Endothelial cell (in vitro differentiated cells): ENCODE results near the gene PIGQ. TPM values are rescaled to one million over a fixed set of nuclear protein-coding genes. Genes with fewer than 3 reads are reported as not detected.
A peak's percentile ranks its signal among the peaks of the same experiment; 100 is the strongest.

Experiments
- DNase-seq: peaks from one replicate; pipeline ENCODE4 v3.0.0; 2021; ENCODE audit warnings: low spot score
- H3K27ac Mint-ChIP-seq: one replicate; pipeline ENCODE4 v1.8.0; 2021; ENCODE audit warnings: mixed read lengths, inconsistent platforms; ENCODE audit not compliant: unreplicated experiment
- H3K27me3 Mint-ChIP-seq: one replicate; pipeline ENCODE4 v1.8.0; 2021; ENCODE audit warnings: mild to moderate bottlenecking, moderate library complexity, mixed read lengths, inconsistent platforms; ENCODE audit not compliant: unreplicated experiment
- H3K36me3 Mint-ChIP-seq: one replicate; pipeline ENCODE4 v1.8.0; 2021; ENCODE audit warnings: mild to moderate bottlenecking, low read depth, mixed read lengths, inconsistent platforms; ENCODE audit not compliant: unreplicated experiment
- H3K4me1 Mint-ChIP-seq: one replicate; pipeline ENCODE4 v1.8.0; 2021; ENCODE audit warnings: mild to moderate bottlenecking, mixed read lengths, inconsistent platforms; ENCODE audit not compliant: unreplicated experiment
- H3K4me3 Mint-ChIP-seq: one replicate; pipeline ENCODE4 v1.8.0; 2021; ENCODE audit warnings: mild to moderate bottlenecking, mixed read lengths, inconsistent platforms; ENCODE audit not compliant: unreplicated experiment
- H3K9me3 Mint-ChIP-seq: one replicate; pipeline ENCODE4 v1.8.0; 2021; ENCODE audit warnings: mixed read lengths, inconsistent platforms; ENCODE audit not compliant: unreplicated experiment
- CTCF ChIP-seq: fragments of 200-600 bp; sonication (generic); IDR thresholded peaks from one replicate; pipeline ENCODE4 v1.5.0; 2021; ENCODE audit warnings: antibody characterized with exemption; ENCODE audit not compliant: unreplicated experiment
- total RNA-seq: library from RNA; stranded (reverse); fragmentation: NEBNext Ultra II Directional; extraction: Animal tissue kit (Norgen Biotek cat#: 25700); gene quantifications from one replicate; pipeline ENCODE4 v1.2.1, GENCODE V29; 2021; ENCODE audit not compliant: unreplicated experiment

Gene PIGQ
- total RNA-seq, 1 donor from 2014 or later: 38.4 TPM

GRCh38 chr16:588889-589657, 19.3 kb downstream of the PIGQ start:
- Mint-ChIP-seq H3K27ac (peak overlapping the region; percentile 99), H3K36me3 (peaks cover 21% of the 10 kb centered on the region), H3K27me3 (peaks cover 19% of the 10 kb centered on the region), H3K4me3 (peak overlapping the region; percentile 96), H3K4me1 (peaks cover 16% of the 10 kb centered on the region), H3K9me3 (no peaks in the 10 kb centered on the region)
- TF ChIP-seq CTCF: no peak
- peak; percentile 98 for DNase-seq

- peak within 1 kb of the TSS; percentile 99 for H3K27ac Mint-ChIP-seq
- DNase-seq: peak; percentile 98
- TF ChIP-seq CTCF: no peak
- H3K36me3 Mint-ChIP-seq: peaks cover 21% of the 10 kb centered on the region
- H3K9me3 Mint-ChIP-seq: no peaks in the 10 kb centered on the region
- H3K4me1 Mint-ChIP-seq: peaks cover 16% of the 10 kb centered on the region
- H3K4me3 Mint-ChIP-seq: peak within 1 kb of the TSS; percentile 98
- peaks cover 21% of the 10 kb centered on the region for H3K27me3 Mint-ChIP-seq
Observed at GRCh38 chr16:589658-590187, 20.0 kb downstream of the PIGQ start, which contains the start of gene RAB40C. Gene RAB40C, plus strand, starts transcription at chr16:590066. Its CDS starts 226 bp downstream, at chr16:590292.

- Mint-ChIP-seq H3K27me3 (peaks cover 21% of the 10 kb centered on the region), H3K36me3 (peaks cover 21% of the 10 kb centered on the region), H3K9me3 (no peaks in the 10 kb centered on the region), H3K27ac (peak overlapping the region; percentile 89), H3K4me3 (peak overlapping the region; percentile 98), H3K4me1 (peaks cover 16% of the 10 kb centered on the region)
- no peak for TF ChIP-seq CTCF
- peak; percentile 31 for DNase-seq
Observed at GRCh38 chr16:590188-590814, 20.5 kb downstream of the PIGQ start.

GRCh38 chr16:590815-591200, 21.0 kb downstream of the PIGQ start:
- H3K9me3 Mint-ChIP-seq: no peaks in the 10 kb centered on the region
- no peak for DNase-seq

More at GRCh38 chr16:590815-591200, 21.0 kb downstream of the PIGQ start:
- Mint-ChIP-seq H3K4me1 (peaks cover 16% of the 10 kb centered on the region), H3K36me3 (peaks cover 21% of the 10 kb centered on the region), H3K27ac (peak overlapping the region; percentile 89), H3K4me3 (peak overlapping the region; percentile 98), H3K27me3 (peaks cover 19% of the 10 kb centered on the region)
- no peak for TF ChIP-seq CTCF
